Measurements from ENCODE around the gene CORO1A. TPM values are rescaled to one million over a fixed set of nuclear protein-coding genes. Genes with fewer than 3 reads are reported as not detected.
A peak's percentile ranks its signal among the peaks of the same experiment; 100 is the strongest.
"Not testable (repeated sequence)": the region's sequence is repeated elsewhere in the genome, so short reads cannot be mapped to it uniquely, and the experiment has no call there.

Gene CORO1A
- total RNA-seq, 1 donor from 2014 or later: 9.0 TPM

GRCh38 chr16:30173054-30173453 is 10.3 kb upstream of the CORO1A start:
- ATAC-seq: no peak

GRCh38 chr16:30176876-30177275 is 6.5 kb upstream of the CORO1A start:
- not testable (repeated sequence) for ATAC-seq

DNA sequence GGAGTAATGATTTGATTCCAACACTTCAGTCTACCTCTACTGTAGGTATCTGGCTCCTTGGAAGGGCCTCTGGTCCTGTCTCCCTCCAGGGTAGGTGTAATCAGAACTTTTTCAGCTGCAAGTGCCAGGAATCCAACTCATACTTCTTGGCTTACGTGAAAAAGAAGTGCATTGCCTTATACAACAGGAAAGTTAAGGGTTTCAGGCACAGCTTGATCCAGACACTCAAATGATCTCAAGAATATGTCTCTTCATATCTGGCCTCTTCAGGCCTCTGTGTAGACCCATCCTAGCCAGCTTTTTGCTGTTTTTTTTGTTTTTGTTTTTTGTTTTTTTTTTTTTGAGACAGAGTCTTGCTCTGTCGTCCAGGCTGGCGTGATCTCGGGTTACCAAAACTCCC is 4.2 kb upstream of the CORO1A start:
- no peak for ATAC-seq

DNA sequence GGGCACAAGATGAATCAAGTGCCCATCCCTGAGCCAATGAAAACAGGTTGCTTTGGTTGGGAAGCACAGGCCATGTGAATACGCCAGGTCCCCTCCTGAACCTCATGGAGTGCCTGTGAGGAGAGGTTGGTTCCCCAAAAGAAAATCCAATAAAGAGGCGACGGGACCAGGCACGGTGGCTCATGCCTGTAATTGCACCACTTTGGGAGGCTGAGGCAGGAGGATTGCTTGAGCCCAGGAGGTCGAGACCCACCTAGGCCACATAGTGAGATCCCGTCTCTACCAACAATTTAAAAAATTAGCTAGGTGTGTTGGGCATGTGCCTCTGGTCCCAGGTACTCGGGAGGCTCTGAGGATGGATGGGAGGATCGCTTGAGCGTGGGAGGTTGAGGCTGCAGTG is 3.5 kb upstream of the CORO1A start:
- no peak for ATAC-seq

DNA sequence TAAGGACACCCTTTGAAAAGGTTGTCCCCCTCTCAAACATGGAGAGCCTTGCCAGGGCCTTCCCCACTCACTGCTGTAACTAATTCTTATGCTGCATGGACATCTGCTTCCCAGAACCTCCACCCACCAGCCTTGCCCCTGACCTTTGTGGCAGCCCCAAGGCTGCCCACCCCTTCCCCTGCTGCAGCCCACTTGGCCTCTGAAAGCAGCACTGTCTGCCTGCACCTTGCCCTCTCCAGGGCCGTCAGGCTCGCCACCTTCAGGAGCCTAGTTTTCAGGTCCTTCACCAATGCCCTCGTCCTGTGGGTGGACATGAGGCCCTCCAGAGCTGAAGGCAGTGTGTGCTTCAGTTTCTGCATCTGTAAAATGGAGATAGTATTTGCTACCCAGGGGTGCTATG is 2.7 kb upstream of the CORO1A start:
- ATAC-seq: no peak

DNA sequence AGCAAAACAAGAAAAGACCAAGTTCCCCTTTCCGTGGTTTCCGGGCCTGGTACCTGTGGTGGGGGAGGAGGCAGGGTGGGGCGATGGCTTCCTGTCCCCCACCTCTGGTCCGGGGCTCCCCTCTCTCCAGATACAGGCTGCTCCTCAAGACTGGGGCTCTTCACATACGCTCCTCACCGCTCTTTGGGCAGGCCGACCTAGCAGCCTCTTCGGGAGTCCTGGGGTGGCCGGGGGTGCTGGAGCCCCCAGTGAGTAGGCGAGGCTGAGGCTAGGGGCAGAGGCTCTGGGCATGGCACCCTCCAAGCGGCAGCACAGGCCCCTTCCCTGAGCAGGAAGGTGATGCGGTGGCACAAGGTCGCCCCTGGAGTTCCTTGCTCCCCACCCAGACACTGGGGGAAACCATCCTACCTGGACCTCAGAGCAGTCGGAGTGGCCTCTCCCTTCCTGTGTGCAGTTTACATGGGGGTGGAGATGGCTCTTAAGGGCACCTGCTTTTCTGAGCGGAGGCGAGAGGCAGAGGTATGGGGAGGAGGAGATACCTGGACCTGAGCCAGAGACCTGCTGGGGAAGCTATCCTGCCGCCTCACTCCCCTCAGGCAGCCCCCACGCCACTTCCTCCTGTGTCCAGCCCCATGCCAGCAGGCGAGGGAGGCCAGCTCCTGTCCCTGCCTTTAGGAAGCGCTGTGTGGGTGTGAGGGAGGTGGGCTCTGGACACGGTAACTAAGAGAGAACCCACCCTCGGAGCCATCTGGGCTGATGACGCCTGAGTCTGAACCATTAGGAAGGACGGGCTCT is 891 bp downstream of the CORO1A start:
- ATAC-seq: peak; percentile 24

DNA sequence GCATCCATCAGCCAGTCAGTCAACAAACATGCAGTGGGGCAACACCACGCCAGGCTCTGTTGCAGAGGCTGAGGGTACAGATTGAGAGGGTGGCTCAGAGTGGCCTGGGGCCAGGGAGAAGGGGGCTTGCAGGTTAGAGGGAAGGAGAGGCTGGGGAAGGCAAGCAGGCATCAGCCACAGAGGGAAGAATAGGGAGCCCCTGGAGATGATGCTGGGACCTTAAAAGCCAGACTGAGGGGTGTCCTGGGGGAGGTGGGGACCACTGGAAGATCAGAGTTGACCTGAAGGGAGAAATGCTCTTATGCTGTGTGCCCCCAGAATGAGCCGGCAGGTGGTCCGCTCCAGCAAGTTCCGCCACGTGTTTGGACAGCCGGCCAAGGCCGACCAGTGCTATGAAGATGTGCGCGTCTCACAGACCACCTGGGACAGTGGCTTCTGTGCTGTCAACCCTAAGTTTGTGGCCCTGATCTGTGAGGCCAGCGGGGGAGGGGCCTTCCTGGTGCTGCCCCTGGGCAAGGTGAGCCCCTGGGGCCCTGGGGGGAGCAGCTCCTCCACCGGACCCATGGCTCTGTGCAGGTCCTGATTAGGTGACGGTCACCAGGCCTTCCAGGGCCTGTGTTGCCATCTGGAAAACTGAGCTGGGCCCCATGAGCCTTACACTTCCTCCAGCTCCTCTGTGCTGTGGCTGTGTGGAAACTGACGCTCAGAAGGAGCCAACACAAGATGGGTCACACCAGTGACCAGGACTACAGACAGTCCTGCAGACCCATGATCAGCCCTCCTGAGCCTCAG is 1.7 kb downstream of the CORO1A start:
- ATAC-seq: no peak

DNA sequence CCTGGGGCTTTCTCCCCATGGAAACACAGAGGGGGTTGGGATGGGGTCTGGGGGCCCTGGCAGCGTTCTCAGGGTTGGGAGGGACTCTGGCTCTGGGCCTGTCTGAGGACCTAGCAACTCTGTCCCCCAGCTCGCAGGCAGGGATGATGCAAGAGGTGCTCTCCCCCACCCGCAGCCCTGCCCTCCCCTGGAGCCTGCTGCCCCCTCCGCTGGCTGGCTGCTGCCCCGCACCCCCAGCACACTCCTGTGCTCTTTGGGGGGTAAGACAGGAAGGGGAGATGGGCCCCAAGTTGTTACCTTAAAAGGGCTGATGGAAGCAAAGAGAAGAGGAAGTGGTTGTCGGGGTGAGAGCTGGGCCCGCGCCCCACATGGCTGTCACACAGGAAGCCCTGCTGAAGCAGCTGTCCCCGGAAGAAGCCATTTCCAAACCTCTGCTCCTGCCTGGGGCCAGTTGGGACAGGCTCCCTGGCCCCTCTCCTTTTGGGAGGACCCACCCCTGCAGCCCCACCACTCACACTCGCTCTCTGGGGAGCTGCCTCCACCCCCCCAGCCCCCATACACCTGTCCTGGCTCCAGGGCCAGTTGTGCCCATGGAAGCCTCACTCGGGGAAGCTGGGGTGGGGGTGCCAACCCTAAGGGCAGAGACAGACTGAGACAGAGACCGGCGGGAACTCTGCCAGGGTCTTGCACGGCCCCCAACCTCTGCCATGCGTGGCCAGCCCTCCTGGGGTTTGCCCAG is 2.5 kb downstream of the CORO1A start:
- ATAC-seq: peak; percentile 23

GRCh38 chr16:30186444-30186781 is 3.0 kb downstream of the CORO1A start:
- no peak for ATAC-seq

DNA sequence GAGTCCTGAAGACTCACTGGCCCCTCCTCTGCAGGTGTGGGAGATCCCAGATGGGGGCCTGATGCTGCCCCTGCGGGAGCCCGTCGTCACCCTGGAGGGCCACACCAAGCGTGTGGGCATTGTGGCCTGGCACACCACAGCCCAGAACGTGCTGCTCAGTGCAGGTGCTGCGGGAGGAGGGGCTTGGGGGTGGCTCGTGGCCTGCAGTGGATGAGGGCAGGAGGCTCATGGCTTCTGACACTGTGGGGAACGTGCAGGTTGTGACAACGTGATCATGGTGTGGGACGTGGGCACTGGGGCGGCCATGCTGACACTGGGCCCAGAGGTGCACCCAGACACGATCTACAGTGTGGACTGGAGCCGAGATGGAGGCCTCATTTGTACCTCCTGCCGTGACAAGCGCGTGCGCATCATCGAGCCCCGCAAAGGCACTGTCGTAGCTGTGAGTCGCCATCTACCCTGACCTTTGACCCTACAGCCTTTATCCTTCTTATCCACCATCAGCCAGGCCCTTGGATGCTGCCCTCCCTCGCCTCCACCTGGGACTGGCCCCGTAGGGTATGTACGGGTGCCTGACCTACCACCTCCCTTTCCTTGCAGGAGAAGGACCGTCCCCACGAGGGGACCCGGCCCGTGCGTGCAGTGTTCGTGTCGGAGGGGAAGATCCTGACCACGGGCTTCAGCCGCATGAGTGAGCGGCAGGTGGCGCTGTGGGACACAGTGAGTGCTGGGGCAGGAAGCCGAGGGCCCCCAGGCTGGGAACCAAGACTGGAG is 3.6 kb downstream of the CORO1A start:
- peak; percentile 24 for ATAC-seq

DNA sequence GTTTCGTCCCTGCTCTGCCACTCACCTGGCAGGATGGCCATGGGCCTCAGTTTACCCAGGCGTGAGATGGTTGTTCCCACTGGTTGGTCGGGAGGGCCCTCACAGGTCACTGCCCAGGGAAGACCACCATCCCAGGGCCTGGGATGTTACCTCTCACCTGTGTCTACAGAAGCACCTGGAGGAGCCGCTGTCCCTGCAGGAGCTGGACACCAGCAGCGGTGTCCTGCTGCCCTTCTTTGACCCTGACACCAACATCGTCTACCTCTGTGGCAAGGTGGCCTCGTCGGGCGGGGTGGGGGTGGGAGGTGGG is 4.1 kb downstream of the CORO1A start:
- ATAC-seq: no peak

- ATAC-seq: no peak
Observed at GRCh38 chr16:30187971-30188561, 4.7 kb downstream of the CORO1A start.

DNA sequence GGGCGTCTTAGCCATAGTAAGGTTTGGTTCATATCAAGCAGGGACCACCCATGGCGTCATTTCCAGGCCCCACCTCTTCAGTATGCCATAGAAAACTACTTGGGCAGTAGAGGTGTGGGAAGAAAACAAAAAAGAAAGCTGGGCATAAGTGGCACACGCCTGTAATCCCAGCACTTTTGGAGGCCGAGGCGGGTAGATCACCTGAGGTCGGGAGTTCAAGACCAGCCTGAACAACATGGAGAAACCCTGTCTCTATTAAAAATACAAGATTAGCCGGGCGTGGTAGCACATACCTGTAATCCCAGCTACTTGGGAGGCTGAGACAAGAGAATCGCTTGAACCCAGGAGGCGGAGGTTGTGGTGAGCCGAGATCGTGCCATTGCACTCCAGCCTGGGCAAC is 7.8 kb downstream of the CORO1A start:
- ATAC-seq: not testable (repeated sequence)

GRCh38 chr16:30193098-30193497 is 9.7 kb downstream of the CORO1A start:
- peak; percentile 34 for ATAC-seq

DNA sequence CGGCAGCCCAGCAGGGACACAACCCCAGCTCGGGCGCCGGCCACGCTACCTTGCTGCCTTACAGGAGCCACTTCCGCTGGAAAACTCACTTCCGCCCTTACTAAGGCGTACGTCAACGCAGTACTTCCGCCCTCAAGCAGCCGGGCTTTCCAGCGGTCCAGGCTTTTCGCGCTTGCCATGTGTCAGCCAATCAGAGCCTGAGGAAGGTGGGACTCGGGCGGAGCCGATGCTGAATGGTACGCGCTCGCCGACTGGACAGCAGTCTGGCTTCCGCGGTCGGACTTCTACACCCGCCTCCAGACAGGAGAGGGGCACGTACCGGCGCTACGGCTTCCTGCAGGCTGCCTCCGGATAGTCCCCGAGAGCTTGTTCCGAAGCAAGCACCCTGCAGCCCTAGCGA is 10.2 kb downstream of the CORO1A start, which contains the start of the genes BOLA2B and SLX1A:
Gene BOLA2B, minus strand, starts transcription at position 52 of the 400 bp plus-strand sequence. CDS start 71 bp downstream, outside the sequence.
Gene SLX1A, plus strand, starts transcription at position 261 of the 400 bp plus-strand sequence. CDS start 210 bp downstream, outside the sequence.
- peak; percentile 93 for ATAC-seq

DNA sequence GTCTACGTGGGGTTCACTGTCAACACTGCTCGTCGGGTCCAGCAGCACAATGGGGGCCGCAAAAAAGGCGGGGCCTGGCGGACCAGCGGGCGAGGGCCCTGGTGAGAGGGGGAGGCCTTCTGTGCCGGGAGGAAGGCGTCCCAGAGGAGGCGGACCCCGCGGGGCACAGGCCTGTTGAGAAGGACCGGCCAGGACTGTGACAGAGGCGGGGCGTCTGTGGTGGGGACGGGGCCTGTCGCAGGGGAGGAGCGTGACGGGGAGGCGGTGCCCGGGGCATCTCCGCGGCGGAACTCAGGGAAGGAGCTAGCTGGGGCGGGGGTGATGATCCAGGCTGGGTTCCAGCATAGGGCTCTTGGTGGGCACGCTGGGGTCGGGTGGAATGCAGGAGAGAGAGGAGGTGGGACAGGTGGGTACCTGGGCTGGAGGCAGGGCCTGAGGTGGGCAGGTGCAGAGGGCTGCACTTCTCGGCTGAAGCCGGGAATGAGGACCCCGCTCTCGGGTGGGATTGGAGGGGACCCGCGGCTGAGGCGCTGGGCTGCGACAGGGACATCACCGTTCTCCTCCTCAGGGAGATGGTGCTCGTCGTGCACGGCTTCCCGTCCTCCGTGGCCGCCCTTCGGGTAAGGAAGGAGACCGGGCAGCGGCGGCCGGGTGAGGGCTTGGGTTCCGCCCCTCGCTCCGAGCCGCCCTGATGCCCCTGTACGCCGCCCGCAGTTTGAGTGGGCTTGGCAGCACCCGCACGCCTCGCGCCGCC is 10.9 kb downstream of the CORO1A start:
- ATAC-seq: peak; percentile 74

GRCh38 chr16:30197001-30197400 is 13.6 kb downstream of the CORO1A start:
- not testable (repeated sequence) for ATAC-seq

- peak; percentile 63 for ATAC-seq
Observed at GRCh38 chr16:30199049-30199448, 15.6 kb downstream of the CORO1A start, which contains the start of gene SULT1A3. TSS of gene SULT1A3 (plus strand) at chr16:30199255. CDS start at chr16:30200729, 1,474 bp downstream.

- ATAC-seq: peak; percentile 65
Observed at GRCh38 chr16:30199608-30200343, 16.4 kb downstream of the CORO1A start.

DNA sequence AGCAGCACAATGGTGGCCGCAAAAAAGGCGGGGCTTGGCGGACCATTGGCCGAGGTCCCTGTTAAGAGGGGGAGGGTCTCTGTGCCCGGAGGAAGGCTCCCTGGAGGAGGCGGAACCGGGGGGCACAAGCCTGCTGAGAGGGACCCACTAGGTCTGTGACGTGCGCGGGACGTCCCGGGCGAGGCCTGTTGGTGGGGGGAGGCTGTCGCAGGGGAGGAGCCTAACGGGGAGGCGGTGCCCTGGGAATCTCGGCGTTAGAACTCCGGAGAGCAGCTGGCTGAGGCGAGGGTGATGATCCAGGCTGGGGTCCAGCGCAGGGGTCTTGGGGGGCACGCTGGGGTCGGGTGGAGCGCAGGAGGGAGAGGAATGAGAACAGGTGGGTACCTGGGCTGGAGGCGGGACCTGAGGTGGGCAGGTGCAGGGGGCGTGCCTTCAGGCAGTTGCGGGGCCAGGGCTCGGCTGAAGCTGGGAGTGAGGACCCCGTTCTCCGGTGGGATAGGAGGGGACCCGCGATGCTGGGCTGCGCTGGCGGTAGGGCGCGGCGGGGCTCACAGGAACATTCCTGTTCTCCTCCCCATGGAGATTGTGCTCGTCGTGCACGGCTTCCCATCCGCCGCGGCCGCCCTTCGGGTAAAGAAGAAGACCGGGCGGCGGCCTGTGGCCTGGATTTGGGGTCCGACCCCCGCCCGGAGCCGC is 22.3 kb downstream of the CORO1A start:
- ATAC-seq: peak; percentile 35

Data from esophagus mucosa (tissue), 1 donor.